ENCODE results near the gene YBX3.

Gene YBX3

GRCh38 chr12:10669533-10669932, 53.6 kb downstream of the YBX3 start:
- DNase-seq (ENCODE audit: low read depth in 2 of 2): no peak

- no peak for DNase-seq (ENCODE audit: low read depth in 2 of 2)
These were observed 54.6 kb downstream of the YBX3 start for GRCh38 chr12:10668526-10668925.

GRCh38 chr12:10667581-10667980, 55.5 kb downstream of the YBX3 start:
- DNase-seq (ENCODE audit: low read depth in 2 of 2): no peak

- DNase-seq (ENCODE audit: low read depth in 2 of 2): no peak
These were observed 58.6 kb downstream of the YBX3 start for GRCh38 chr12:10664499-10664898.

GRCh38 chr12:10663869-10664268, 59.3 kb downstream of the YBX3 start:
- no peak for DNase-seq (ENCODE audit: low read depth in 2 of 2)

GRCh38 chr12:10661338-10661737, 61.8 kb downstream of the YBX3 start:
- no peak for DNase-seq (ENCODE audit: low read depth in 2 of 2)

GRCh38 chr12:10654003-10654402, 69.1 kb downstream of the YBX3 start:
- DNase-seq (ENCODE audit: low read depth in 2 of 2): no peak

- DNase-seq (ENCODE audit: low read depth in 2 of 2): no peak
These were observed 70.9 kb downstream of the YBX3 start for GRCh38 chr12:10652192-10652591.
